ENCODE results near the gene ABCC2.
"Not testable (repeated sequence)": the region's sequence is repeated elsewhere in the genome, so short reads cannot be mapped to it uniquely, and the experiment has no call there.

The ABCC2 gene

DNA sequence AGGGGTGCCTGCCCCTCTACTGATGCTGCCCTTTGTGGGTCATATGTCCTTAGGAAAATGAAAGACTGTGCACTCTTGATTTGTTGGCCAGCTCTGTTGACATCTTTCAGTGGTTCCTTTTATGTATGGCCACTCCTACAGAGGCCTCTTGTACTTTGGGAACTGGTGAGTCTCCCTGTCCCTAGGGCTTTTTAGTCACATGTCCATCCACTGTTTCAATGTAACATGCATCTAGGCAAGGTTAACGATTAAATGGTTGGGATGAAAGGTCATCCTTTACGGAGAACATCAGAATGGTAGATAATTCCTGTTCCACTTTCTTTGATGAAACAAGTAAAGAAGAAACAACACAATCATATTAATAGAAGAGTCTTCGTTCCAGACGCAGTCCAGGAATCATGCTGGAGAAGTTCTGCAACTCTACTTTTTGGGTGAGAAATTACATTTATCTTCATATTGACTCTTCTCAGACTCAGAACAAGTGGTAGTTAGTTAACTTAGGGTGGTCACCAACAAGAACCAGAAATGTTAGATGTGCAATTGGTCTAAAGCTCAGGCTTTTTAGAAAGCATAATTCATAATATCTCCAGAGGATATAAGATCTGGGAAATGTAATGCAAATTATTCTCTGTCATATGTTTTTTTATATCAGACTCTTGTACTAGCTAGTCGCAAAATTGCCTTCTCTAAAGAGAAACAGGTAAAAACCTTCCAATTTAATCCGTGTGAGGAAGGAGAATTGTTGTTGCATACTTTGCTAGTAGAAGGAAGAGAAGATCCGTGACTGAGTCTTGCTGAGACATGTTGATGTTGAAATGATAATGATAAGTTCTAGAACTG, at the start of gene ABCC2:
ABCC2 (plus strand) TSS at position 194 of the 840 bp plus-strand sequence; CDS start at position 399, 205 bp downstream.
- no peak for DNase-seq (ENCODE audit: low read depth)

DNA sequence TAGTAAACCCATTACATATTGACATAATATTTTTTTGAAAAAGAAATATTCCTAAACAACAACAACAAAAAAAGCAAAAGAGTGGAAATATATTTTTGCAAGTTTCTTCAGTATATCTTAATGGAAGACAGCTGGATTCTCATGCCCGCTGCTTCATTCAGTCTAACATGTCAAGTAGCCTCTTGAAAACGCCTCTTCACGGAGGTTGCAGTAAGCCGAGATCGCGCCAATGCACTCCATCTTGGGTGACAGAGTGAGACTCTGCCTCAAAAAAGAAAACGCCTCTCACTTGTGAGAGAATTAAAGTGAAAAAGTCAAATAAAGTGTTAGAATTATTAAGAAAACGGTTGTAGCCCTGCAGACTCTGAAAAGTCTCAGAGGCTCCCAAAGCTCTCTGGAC, 49.1 kb upstream of the ABCC2 start:
- DNase-seq (ENCODE audit: low read depth) = no peak

DNA sequence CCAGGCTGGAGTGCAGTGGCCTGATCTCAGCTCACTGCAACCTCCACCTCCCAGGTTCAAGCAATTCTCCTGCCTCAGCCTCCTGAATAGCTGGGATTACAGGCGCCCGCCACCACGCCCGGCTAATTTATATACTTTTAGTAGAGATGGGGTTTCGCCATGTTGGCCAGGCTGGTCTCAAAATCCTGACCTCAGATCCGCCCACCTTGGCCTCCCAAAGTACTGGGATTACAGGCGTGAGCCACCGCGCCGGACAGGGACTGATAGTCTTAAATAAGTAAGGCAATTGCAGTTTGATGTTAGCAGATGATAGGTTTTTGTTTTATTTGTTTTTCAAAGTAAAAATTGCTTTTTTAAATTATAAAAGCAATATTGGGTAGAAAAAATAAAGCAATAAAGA, 48.3 kb upstream of the ABCC2 start:
- not testable (repeated sequence) for DNase-seq (ENCODE audit: low read depth)

DNA sequence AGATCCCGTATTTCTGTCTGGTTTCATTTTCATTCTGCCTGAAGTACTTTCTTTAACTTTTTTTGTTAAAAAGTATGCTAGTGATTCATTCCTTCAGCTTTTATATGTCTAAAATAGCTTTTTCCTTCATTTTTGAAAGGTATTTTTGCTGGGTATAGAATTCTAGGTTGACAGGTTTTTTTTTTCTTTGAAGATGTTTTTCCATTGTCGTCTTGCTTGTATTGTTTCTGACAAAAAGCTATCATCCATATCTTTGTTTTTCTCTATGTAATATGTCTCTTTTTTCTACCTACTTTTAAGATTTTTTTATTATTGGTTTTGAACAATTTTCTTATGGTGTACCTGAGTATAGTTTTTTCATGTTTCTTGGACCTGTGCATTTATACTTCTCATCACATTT, 42.2 kb upstream of the ABCC2 start:
- no peak for DNase-seq (ENCODE audit: low read depth)

DNA sequence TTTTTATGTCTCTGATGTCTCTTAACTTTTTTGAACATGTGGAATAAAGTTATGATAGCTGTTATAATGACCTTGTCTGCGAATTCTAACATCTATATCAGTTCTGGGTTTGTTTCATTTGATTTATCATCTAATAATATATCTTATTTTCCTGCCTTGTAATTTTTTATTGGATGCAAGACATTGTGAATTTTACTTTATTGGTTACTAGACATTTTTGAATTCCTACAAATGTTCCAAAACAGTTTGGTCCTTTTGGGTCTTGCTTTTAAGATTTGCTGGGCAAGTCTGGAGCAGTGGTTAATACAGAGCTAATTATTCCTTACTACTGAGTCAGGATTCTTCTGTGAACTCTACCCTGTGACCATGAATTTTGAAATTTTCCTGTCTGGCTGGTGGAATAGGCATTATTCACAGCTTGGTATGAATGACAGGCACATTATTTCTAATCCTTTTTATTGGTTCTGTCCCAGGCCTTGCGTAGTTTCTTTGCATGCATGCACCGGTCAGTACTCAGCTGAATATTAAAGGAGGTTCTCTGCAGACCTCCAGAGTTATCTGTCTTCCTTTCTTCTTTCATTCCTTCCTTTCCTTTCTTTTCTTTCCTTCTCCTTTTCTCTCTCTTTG, 41.4 kb upstream of the ABCC2 start:
- no peak for DNase-seq (ENCODE audit: low read depth)

DNA sequence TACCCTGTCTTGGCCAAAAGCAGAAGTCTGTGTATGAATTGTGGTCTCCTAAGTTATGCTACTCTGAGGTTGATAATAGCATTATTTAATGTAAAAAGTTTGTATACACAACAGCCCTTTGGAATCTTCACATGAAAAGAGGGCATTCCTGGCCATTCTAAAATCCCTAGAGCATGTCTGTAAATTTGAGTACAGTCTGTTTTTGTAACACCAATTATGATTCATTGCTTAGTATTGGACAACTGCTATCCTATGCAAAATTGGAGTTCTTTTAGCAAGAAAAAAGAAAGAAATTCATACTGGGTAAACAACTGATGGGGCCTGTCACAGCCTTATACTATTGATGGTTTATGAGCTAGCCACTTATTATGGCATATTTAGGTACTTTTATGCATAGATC, 40.2 kb upstream of the ABCC2 start:
- DNase-seq (ENCODE audit: low read depth) = no peak

DNA sequence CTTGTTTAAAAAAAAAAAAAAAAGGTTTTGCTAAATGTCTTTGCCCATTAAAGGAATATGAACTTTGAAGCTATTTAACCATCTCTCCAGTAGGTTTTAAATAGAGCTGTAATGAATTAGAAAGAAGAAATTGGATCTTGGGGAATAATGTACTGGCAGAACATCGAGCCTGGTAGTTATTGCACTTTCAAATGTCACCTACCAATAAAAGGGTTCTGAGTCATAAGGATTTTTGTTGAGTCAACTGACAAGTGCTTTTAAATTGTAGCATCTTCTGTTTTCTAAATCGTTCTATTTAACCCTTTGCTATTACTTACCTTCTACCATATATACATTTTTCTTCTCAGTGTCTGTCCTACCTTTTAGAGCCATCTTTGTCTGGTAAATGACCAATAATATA, 39.7 kb upstream of the ABCC2 start:
- DNase-seq (ENCODE audit: low read depth) = no peak

DNA sequence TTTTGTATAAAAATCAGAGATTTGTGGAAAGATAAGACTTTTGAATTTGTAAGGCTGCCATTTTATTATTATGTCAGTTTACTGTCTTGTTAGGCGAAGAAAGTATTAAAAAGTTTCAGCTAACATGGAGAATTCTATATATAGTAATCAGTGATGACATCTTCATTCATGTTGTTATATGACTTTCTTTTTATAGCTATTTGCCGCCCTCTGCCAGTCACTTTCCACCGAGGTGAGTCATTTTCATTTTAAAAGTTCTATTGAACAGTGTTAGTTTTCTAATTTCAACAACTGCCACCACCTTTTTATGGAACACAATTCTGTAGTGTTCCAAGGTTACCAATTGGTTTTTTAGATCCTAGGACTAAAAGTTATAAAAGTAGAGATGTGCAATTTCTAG, 38.6 kb upstream of the ABCC2 start:
- DNase-seq (ENCODE audit: low read depth) = no peak

DNA sequence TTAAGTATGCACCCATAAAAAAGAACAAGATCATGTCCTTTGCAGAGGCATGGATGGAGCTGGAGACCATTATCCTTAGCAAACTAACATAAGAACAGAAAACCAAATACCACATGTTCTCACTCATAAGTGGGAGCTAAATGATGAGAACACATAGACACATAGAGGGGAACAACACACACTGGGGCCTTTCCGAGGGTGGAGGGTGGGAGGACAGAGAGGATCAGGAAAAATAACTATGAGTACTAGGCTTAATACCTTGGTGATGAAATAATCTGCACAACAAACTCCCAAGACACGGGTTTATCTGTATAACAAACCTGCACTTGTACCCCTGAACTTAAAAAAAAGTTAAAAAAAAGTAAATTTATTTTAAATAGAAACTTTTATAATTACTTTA, 36.3 kb upstream of the ABCC2 start:
- DNase-seq (ENCODE audit: low read depth) = not testable (repeated sequence)

DNA sequence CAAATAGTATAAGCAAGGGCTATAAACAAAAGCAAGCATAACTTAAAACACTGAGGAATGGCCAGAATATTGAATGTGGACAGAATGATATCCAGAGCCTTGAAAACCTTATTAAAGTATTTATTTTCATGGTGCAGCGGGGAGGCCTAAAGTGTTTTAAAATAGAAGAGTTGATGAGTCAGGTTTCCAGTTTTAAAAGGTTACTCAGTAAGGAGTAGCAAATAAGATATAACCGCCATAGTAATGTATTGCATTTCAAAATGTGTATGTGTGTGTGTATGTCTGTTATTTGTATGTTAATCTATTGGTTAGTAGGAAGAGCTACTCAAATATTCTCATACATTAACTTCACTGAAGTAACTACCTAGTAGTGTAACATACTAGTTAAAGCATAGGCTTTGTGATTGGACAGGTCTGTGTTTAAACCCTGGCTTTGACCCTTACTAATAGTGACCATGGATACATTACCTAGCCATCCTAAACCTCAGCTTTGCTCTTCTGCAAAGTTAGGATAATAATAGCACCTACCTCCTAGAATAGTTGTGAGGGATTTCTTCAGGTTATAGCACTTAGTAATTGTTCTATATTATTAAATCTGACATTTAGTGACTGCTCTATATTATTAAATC, 33.5 kb upstream of the ABCC2 start:
- no peak for DNase-seq (ENCODE audit: low read depth)

DNA sequence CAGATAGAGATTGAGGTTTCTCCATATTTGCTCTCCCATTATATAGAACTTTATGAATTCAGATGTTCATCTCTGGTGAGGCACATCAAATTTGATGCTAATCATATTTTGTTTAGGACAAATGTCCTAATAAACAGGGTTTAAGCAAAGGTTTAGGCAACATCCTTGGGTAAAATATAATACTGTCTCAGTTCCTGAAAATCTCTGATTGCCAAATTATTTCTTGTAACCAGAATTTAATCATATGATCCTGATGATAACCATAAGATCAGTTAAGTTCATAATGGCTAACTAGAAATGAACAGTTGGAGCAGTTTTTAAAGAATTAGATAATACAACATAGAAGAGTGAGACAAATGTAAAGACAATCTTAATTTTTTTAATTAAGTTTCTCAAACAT, 31.8 kb upstream of the ABCC2 start:
- DNase-seq (ENCODE audit: low read depth) = no peak

DNA sequence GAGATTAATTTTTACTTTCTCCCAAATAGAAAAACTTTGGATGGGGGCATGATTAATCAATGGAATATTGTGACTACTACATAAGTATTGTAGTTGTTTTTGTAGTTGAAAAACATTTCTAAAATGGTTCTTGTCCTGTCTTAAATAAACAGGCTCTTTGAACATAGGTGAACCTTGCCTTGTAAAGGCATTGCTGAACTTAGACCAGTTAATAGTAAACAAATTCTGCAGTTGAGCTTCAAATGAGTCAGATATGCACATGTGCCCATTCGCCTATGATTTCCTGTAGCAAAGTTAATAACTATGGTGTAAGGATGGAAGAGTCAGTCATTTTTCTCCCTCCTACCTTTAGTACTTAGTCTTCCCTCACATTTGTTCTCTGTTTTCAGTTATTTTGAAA, 27.8 kb upstream of the ABCC2 start:
- no peak for DNase-seq (ENCODE audit: low read depth)

DNA sequence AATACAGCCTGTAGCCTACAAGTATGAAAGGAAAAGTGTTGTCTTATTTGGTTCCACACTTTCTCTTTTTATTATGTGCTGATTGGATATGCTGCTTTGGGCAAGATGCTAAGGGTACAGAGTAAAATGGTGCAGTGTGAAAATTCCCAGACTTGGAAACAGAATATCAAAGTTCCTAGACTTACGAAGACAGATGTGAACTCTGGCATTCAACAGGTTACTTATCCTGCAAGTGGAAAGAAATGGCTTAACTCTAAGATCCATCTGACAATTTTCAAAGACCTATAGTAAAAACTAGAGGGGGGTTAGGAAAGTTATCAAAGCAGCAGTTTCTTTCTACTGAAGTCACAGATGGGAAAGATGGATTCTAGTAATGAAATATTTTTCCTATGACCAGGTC, 26.3 kb upstream of the ABCC2 start:
- DNase-seq (ENCODE audit: low read depth) = no peak

DNA sequence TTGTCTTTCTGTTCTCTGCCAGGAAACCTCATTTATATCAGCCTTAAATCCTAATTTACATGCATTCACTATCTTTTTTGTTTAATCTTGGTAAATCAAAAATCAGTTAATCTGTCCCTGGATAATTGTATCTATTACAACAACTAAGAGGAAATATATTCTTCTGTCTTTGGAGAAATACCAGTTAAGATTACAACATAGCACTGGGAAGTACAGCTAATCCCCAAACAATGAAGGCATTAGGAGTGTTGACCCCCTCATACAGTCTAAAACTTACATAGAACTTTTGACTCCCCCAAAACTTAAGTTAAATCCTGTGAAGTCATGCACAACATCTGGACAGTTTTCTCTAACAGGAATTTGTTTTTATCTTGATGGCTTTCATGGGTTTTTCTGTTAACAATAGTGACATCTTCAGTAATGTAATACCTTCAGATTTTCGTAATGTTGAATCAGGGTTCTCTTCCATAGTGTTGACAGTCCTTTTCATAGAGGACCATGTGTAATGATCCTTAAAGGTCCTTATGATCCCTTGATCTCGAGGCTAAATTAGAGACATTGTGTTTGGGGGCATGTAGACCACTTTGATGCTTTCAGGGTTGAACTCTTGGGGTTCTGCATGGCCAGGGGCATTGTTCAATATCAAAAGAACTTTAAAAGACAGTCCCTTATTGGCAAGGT, 24.1 kb upstream of the ABCC2 start:
- no peak for DNase-seq (ENCODE audit: low read depth)

DNA sequence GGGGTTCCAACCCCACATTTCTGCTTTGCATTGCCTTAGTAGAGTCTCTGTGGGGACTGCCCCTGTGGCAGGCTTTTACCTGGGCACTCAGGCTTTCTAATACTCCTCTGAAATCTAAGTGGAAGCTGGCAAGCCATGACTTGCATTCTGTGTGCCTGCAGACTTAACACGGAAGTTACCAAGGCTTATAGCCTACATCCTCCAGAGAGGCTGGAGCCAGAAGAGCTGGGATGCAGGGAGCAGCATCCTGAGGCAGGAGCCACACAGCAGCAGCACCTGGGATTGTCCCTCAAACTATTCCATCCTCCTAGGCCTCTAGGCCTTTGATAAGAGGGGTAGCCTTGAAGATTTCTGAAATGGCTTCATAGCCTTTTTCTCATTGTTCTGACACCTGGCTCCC, 22.1 kb upstream of the ABCC2 start:
- no peak for DNase-seq (ENCODE audit: low read depth)

DNA sequence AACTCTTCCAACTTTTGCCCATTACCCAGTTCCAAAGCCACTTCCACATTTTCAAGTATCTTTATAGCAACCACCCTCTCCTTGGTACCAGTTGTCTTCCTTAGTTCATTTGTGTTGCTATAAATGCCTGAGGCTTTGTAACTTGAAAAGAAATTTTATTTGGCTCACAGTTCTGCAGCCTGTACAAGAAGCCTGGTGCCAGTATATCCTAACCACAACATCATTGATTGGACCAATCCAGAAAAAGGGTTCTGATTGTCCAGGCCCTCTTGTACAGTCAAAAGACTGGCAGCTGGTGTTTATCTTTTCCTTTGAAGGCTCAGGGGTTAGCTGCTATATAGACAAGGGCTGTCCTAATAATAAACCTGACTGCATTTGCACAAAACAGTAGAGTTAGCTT, 21.1 kb upstream of the ABCC2 start:
- DNase-seq (ENCODE audit: low read depth) = no peak

DNA sequence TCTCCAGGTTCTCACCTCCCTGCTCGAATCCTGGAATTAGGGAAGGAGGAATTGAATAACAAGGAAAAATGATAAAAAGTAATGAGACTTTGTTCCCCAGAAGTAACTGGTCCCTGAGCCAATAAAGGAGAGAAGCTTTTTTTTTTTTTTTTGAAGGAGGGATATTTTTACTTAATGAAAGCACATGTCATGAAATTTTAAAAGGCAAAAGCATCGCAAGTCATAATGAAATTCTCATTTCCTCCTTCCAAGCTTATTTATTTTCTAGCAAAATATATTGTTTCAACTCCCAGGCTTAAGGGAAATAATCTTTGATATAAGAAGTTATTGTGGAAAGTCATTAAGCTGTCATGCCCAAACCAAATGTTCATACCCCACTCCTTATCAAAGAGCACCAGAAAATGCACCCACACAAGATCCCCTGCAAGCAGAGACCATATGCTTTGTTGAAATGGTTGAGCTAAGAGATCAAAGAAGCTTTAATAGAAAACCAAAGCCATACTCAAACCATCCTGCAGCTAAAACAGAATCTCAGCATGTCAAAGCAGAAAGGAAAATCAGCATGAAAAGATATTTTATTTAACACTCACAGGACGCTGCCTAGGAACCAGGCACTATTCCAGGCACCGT, 16.7 kb upstream of the ABCC2 start:
- DNase-seq (ENCODE audit: low read depth) = no peak

DNA sequence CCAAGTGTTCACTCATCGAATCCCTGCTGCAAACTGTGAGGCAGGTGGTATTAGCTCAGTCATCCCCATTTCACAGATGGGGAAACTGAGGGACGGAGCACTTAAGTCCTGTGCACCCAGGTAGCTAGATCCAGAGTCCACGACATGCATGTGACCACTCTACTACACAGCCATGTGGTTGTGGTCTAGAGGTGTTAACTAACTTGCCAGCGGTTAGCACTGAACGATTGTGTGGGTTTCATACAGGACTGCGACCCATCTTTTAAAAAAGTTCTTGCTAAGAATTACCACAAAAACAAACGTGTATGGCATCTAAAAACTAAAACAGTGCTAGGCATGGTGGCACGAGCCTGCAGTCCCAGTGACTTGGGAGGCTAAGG, 16.1 kb upstream of the ABCC2 start:
- no peak for DNase-seq (ENCODE audit: low read depth)

DNA sequence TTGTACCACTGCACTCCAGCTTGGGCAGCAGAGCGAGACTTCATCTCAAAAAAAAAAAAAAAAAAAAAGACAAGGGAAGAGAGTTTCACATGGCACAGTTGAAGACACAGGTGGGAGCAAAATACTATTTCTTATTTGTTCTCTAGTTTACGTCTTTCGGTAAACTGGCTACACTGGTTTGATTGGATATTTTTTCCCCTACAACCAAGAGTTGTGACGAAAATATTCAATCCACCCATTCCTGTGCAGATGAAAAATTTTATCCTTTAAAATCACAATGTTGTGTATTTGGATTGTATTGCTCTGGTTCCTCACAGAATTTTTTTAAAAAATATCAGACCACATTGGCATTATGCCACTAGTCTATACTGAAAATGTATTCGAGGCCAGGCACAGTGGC, 14.5 kb upstream of the ABCC2 start:
- no peak for DNase-seq (ENCODE audit: low read depth)

DNA sequence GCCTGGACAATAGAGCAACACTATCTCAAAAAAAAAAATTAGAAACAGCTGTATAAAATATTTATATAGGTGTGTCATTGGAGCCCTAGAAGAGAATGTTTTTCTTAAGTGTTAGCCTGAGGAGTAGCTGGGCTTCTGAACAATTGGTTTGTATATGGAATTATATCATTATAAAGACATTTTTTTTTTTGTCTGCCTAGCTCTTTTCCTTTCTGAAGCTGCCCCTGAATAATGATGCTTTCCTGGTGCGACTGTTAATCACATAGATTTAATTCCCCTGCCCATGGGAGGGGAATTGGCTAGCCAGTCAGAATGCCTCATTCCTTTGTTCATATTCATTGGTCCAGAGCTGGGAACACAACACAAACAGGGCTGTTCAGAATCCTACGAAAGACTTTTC, 13.9 kb upstream of the ABCC2 start:
- no peak for DNase-seq (ENCODE audit: low read depth)

DNA sequence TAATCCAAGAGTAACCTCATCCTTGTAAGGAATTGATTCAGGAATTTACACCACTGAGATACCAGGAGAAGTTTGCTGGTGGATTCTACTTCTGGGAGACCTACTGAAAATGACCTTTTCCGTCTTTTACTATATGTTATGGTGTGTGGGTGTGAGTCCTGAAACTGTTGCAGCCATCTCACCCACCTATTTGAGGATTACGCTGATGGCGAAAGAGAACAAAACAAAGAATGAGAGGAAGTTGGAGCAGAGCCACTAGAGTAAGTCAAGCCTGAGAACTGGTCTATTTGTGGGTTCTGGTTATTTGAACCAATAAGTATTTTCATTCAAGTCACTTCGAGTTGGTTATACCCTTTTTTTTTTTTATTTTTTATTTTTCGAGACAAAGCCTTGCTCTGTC, 12.7 kb upstream of the ABCC2 start:
- DNase-seq (ENCODE audit: low read depth) = no peak

DNA sequence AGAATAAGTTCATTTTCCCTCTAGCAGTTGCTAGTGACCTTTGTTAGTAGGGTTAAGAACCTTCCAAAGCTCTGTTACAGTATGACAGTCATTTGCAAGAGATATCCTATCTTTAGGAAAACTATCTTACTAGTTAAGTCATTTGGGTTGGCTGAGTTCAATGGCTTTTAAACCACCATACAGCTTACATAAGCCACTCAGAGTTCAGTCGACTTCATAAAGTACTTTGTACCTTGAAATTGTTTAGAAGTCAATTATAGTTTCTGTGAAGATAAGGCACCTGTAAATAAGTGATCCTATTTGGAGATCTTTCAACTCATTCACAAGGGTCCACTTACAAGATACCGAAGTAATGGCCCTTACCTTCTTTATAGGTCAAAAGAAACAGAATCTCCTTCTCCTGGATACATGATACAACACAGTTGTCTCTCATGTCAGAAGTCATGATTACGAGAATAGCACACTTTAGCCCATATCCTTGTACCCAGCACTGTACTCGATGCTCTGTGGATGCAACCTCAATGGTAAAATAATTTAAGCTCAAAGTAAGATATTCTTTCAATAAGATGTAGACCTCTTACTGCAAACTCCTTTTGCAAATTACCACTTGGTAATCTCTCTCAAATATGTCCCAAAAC, 11.9 kb upstream of the ABCC2 start:
- no peak for DNase-seq (ENCODE audit: low read depth)
